HG03460 (cell line): ENCODE data around the gene FERMT1.

Experiments used
- ATAC-seq: cut with Tn5 transposase; IDR thresholded peaks from one replicate; pipeline ENCODE4 v1.9.1; 2021; ENCODE audit not compliant: unreplicated experiment

FERMT1 gene, protein sequence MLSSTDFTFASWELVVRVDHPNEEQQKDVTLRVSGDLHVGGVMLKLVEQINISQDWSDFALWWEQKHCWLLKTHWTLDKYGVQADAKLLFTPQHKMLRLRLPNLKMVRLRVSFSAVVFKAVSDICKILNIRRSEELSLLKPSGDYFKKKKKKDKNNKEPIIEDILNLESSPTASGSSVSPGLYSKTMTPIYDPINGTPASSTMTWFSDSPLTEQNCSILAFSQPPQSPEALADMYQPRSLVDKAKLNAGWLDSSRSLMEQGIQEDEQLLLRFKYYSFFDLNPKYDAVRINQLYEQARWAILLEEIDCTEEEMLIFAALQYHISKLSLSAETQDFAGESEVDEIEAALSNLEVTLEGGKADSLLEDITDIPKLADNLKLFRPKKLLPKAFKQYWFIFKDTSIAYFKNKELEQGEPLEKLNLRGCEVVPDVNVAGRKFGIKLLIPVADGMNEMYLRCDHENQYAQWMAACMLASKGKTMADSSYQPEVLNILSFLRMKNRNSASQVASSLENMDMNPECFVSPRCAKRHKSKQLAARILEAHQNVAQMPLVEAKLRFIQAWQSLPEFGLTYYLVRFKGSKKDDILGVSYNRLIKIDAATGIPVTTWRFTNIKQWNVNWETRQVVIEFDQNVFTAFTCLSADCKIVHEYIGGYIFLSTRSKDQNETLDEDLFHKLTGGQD

DNA sequence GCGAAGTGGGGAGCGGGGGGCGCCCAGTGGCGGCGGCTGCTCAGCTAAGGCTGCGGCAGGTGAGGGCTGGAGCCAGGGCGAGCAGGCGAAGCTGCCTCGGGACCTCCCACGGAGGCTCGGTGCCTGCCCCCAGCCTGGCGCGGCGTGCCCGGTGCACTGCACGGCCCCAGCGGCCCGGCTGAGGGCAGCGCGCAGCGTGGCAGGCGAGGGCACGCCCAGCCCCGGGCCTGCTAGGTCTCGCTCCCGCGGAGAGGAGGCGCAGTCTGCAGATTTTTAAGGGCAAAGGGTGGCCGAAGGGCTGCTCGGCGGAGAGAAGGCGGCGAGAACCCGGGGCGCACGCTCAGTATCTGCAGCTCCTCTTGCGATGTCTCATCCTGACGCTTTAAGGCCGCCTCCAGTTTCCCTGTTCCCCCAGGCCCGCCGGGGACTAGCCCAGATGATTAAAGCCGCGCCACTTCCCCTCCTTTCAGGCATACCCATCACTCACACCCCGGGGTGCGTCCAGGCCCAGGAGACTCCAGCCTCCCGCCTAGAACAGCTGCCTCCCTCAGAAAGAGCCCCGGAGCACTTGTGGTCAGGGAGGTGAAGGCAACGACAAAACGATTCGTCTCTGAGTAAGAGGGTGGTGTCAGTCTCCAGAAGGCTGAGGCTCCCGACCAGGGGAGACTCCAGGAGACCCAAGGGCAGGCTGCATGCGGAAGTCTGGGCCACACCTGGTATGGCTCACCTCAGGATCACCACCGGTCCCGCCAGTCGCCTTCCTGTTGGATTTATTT is at the start of gene FERMT1:
FERMT1 (minus strand) TSS at position 158 of the 776 bp plus-strand sequence. CDS start 3,476 bp downstream, outside the sequence.
- ATAC-seq = peak; percentile 76

DNA sequence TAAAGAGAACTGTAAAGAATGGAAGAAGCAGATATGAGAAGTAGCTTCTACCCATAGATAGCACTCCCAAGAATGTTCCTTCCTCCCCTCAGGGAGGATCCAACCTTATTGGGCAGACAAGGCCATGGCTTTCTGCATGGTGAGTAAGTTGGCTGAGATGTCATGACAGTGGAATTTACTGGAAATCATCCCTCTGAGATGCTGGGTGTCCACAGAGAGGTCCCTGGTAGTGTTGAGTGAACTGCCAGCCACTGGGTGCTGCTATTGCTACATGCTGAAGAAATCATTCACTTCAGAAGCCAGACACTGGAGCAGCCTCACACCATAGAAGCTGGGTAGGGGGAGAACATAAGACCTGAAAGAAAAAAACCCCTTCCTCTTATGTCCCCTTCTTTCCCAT is 46.4 kb upstream of the FERMT1 start:
- no peak for ATAC-seq

DNA sequence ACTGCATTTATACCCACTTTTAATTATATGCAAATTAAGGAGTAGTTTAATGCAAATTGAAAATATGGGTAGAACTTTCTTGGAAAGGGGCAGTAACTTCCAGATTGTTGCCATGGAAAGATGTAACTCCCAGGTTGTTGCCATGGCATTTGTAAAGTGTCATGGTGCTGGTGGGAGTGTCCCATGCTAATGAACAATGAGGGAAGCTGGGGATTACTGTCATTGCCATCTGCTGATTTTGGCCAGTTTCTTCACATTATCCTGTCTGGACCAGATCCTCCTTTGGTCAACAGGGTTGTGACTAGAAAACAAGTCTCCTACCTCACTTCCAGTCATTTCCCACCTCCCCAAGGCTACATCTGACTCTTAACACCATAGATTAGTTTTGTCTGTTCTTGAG is 45.4 kb upstream of the FERMT1 start:
- ATAC-seq = no peak

DNA sequence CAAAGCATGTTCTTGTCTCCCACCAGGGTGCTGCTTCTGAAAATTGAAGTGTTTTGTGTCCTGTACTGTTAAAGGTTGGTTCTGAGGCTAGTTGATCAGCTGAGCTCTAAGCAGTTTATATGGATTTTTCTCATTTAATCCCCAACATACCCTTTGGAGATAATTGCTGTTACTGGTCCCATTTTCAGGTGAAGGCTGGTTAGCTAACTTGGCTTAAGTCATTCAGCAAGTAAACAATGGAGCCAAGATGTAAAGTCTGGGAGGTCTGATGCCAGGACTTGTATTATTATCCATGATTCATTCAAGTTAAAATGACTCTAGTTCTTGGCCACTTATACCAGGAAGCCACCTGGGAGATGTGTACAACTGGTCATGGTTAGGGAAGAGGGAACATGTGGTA is 42.5 kb upstream of the FERMT1 start:
- no peak for ATAC-seq

DNA sequence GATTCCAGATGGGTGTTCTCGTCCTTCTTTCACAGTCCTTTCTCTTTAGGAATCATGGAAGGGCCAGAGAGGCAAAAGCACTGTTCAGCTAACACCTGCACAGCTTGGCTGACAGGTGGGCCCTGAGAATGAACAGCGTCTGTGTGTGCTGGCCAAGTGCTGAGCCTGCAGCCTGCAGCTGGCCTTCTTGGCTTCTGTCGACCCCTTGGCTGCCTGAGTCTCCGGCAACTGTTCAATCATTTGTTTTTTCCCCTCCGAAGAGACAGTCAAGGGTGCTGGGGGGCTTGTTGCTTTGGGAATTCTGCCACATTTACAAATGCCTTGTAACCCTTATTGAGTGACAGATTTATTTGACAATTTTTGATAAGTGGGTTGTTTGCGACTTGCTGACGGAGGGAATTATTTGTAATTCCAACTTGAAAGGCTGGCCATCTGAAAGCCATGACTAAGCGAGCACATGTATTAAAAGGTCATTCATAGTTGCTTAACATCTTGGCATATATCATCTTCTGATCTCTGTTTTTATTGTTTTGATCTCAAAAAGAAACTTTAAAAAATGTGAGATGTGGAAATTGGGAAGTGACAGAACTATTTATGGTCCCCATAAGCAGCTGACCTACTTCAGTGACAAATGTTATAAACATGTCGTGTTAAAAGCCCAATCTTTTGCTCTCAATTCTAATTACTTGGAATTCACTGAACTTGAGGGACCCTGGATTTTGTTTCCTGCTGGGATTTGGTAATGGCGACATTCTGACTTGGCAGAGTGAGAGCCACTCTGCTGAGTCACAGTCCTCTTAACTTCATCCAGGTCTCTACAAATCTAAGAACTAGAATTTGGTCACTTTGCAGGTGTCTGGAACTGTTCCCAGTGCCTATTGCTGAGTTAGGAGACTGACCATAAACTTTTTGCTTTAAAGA is 41.9 kb upstream of the FERMT1 start:
- ATAC-seq = no peak

DNA sequence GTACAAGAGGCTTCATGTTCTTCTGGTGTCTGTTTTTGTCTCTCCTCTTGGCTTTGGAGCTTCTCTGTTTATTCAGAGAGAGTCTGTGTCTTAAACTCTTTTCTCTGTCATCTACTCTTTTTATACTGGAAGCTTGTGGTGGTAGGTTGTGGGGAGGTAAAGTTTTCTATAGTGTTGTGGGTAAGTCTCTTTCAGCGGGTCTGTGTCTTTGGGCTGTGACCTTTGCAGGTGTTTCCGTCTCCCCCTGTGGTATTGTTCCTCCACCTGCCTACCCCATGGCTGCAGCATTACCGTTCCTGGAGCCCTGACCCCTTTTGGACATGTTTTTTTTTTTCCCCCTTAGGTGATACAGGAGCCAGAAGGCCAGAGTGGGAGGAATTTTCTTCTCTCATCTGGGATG is 37.9 kb upstream of the FERMT1 start:
- ATAC-seq = no peak

DNA sequence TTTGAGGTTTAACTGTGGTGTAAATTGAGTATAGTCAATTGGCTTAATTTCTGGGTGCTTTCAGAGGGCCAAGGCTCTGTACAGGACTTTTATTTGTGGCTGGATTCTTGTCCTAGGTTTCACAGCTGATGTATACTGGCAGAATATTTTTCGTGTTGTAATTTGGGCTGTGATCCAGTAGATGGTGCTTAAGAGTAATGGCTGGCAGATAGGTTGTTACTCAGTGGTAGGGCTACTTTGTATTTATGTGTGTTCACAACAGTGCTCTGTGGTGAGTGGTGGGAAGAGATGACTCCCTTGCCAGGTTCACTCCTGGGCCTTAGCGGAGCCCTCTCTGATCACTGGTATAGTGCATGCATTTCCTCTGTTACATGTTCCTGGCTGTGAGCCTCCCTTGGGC is 34.5 kb upstream of the FERMT1 start:
- ATAC-seq = no peak

DNA sequence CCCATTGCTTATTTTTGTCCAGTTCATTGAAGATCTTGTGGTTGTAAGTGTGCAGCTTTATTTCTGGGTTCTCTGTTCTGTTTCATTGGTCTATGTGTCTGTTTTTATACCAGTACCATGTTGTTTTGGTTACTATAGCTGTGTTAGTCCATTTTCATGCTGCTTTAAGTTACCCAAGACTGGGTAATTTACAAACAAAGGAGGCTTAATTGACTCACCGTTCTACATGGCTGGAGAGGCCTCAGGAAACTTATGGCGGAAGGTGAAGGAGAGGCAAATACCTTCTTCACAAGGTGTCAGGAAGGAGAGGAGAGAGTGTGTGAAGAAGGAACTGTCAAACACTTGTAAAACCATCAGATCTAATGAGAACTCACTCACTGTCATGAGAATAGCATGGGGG is 29.9 kb upstream of the FERMT1 start:
- no peak for ATAC-seq

DNA sequence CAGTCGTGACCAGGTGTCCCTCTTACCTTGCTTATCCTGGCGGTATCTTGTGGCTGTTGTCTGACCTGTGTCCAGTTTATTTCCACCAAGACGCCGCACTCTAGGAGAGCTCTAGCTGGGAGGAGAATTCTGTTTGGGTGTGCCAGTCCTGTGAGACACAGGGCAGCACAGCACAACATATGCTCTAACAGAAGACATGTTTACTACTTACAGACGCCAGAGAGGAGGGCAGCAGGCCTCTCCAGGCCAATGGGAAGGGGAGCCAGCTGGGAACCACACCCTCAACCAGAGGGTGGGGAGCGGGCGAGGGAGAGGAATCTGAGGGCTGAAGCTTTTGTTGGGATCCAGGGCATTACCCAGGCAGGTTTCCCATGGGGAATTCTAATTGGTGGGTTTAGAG is 25.2 kb upstream of the FERMT1 start:
- no peak for ATAC-seq

DNA sequence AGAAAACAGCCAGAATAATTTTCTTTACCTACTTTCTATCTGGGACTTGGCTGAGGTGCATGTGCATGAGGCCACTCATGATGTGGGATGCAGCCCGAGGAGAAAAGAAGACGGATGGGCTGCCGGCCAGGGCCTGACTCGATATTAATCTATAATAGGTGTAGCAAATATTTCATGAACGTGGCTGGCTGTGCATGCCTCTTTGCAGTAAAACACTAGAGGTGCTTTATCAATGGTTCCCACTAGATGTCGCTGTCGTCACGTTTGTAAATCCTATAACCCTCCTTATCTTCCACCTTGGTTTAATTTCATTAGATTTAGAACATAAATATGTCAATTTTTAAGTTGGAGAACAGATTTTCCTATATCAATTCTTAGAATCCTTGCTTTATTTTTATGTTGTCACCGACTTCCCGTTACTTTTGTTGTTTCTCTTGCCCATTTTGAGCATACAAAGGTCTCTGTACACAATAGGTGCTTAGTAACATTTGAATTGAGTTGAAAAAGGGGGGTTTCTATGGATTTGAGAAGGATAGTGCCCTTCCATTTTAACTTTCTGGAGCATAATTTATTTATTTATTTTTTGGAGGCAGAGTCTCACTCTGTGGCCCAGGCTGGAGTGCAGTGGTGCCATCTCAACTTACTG is 19.6 kb upstream of the FERMT1 start:
- ATAC-seq = no peak

DNA sequence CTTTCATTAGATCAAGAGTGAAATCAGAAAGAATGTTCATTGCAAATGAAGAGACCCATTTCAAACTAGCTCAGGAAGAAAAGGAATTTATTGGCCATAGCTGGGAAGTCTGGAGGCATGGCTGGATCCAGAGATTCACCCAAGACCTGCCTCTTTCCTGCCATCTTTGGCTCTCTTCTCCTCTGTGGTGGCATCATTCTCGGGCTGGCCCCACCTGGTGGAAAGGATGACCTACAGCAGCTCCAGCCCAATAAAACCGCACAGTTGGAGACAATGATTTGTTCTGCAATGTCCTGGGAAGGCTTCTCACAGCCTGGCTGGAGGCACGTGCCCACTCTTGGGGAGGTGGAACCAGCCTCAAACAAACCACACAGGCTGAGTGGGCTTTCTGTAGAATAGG is 18.1 kb upstream of the FERMT1 start:
- no peak for ATAC-seq

DNA sequence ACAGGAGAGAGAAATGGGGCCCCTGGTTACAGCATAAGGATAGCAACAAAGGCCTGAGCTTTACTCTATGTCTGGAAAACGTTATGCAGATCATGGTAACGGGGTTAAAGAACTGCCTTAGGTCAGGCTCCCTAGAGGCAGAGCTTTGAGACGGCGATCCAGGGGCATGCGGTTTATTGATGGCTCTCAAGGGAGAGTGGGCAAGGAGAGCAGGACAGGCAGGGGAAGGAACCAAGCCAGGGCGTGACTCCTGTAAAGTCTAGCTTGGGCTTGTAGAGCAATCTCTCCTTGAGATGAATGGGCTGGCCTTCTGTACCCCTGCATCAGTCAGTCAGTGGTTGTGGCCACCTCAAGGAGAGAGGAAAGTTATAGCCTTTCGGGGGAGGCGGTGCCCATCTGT is 12.5 kb upstream of the FERMT1 start:
- ATAC-seq = no peak

DNA sequence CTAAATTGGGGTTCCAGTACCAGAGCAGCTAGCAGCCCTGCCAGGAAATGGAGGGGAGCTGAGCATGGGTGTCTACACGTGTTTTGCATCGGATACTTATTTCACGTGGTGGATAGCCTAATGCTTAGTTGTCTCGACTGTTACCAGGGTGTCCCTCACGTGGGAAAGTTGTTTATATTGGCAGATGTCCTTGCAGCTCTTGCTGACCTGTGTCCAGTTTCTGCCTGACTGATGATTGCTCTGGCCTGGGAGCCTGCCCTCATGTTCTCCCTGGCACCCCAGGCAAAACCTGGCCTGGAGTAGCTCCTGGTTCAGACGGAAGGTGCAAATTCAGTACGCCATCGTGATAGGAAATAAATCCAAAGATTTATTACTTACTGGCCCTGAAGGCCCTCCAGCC is 11.8 kb upstream of the FERMT1 start:
- no peak for ATAC-seq

DNA sequence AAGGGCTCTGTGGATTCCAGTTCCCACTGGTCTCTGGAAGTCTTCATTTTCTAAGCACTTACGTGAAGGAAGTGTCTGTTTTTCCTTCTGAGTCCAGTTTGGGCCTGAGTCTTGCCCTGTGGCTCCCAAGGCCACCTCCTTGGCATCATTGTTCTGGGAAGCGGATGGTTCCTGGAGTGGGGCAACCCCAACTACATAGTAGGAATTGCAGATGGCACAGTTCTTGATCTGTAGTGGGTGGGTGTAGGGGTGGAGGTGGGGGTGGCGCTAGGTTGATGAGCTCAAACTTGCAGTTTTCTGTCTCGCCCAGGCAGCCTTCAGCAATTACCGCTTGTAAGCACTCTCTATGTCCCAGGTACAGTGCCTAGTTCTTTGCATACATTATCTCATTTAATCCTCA is 7.2 kb upstream of the FERMT1 start:
- no peak for ATAC-seq

DNA sequence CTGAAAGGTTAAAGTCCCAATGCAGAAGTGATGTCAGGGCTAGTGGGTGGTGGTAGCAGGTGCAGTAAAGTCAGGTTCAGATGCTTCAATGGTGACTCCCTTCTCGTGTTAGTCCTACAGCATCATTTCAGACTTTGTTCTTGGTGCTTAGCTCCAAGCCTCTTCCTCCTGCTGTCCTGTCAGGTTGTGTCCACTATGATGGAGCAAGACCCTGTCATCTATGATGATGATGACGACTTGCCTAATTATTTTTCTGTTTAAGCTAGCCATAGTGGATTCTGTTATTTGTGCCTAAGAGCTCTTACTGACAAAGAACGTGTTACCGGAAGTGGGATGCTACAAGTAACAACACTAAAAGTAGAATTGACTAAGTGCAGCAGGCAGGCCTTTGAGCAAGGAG is 5.0 kb upstream of the FERMT1 start:
- no peak for ATAC-seq

DNA sequence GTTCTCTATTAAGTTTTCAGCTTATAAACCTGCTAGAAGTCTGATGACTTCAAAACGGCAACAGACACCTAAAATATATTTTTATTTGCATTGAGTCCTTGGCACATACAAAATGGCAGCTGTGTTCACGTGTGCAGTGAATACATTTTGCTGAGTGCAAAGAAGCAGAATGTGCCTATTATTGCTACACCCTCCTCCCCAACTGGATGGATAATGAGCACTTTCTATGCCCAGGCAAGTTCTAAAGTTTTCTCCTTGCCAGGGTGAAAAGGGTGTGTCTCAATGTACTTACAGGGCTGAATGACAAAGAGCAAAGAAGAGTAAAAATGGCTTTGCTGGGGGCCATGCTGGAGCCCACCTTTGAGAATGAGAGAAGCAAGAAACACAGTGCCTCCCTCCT is 4.0 kb upstream of the FERMT1 start:
- ATAC-seq = no peak

DNA sequence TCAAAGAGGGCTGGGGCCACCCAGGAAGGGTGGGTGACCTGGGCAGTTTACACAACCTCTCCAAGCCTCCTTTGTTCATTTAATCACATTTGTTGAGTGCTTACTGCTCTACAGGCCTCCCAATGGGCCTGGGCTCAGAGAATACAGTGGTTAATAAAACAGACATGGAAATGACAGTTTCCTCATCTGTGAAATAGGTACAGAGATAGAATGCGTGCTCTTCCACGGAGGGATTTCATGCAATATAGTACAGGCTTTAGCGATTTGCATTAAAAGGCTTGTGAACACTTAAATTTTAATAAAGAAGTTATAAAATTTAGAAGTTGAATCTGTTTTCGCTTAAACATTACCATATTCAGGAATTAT is 802 bp upstream of the FERMT1 start:
- ATAC-seq = no peak

DNA sequence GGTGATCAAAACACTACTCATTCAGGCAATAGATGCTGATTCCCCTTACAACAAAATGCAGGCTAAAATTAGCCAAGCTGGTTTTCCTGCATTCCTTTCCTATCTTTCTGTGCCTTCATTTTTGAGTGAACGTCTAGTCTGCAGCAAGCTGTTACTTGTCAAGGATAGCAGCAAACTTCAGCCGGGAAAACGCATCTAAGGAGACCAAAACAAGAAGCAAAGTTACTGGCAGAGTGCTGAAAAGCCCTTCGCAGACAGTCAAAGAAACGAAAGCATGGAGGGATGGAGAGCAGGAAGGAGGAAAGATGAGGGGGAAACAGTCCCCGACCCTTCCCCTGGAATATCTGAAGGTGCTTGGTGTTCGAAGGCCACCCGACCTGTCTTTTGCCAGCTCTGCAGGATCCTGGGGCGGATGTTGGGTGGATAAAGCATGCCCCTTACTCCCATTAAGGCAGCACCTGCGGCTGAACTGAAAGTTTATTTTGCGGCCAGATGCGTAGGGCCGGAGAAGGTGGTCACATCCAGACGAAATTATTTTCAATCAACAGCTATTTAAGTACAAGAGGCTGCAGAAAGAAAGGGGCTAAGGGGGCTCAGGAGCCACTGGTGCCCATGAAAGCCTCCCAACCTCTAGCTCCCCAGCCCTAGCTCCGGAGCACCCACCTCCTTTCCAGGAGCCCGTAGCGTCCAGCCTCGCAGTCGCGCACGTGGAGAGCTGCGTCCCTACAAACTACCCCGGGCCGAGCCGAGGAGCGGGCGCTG is 538 bp downstream of the FERMT1 start:
- no peak for ATAC-seq

DNA sequence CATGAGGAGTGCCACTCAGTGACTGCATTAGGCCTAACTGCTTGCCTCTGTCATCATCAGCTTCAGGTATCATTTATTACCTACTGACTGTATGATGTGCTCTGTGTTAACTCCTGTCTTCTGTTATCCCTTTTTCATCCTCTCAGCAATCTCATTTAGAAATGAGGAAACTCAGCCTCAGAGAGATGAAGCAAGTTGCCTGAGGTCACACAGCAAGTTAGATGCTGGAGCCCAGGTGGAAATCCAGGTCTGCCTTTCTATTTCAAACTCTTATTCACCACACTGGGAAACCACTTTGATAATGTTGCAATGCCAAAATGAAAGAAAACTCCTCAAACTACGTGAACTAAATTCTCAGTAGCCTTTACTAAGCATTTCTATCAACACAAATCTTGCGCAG is 1.3 kb downstream of the FERMT1 start:
- no peak for ATAC-seq
